A673 (cell line): ENCODE results near the gene ALDH18A1. TPM values are rescaled to one million over a fixed set of nuclear protein-coding genes. Genes with fewer than 3 reads are reported as not detected.

ENCODE experiments used
- BruUV-seq: library from RNA; stranded (reverse); fragments of 400-500 nt; replicated peaks from 2 replicates; lab custom pipeline; 2021; lab: Mats Ljungman, UMichigan
- CTCF ChIA-PET: fragments of 300-600 bp; sonication (Branson Sonifier 250); formaldehyde crosslinking; loops from one replicate; lab custom pipeline; 2022; ENCODE audit warnings: antibody characterized with exemption; lab: Charles Lee
- POLR2A ChIA-PET: fragments of 300-600 bp; sonication (Branson Sonifier 250); formaldehyde crosslinking; loops from one replicate; lab custom pipeline; 2022; ENCODE audit warnings: antibody characterized with exemption; ENCODE audit not compliant: low non-redundant PET; lab: Charles Lee
- DNase-seq: peaks from one replicate; pipeline ENCODE4 v3.0.0-alpha.2; 2015; ENCODE audit warnings: low spot score
- H3K27ac ChIP-seq: fragments of 200-600 bp; sonication (generic); 2 replicates; pipeline ENCODE4 v1.5.1; 2016; ENCODE audit warnings: mixed run types, low read depth, mild to moderate bottlenecking, mixed read lengths, antibody characterized with exemption, low read length; ENCODE audit not compliant: poor library complexity, severe bottlenecking
- H3K27me3 ChIP-seq: fragments of 200-600 bp; sonication (generic); replicated peaks from 2 replicates; pipeline ENCODE4 v1.6.1; 2017; ENCODE audit warnings: mixed run types, low read depth, mild to moderate bottlenecking, mixed read lengths, antibody characterized with exemption, low read length; ENCODE audit not compliant: insufficient read depth, poor library complexity
- H3K36me3 ChIP-seq: fragments of 200-600 bp; sonication (generic); 2 replicates; pipeline ENCODE4 v1.6.1; 2016; ENCODE audit warnings: mixed run types, mild to moderate bottlenecking, mixed read lengths, antibody characterized with exemption, low read length; ENCODE audit not compliant: insufficient read depth, poor library complexity, severe bottlenecking
- H3K4me1 ChIP-seq: fragments of 200-600 bp; sonication (generic); 2 replicates; pipeline ENCODE4 v1.6.1; 2017; ENCODE audit warnings: mixed run types, mild to moderate bottlenecking, mixed read lengths, antibody characterized with exemption, low read length; ENCODE audit not compliant: insufficient read depth, poor library complexity, severe bottlenecking
- H3K4me3 ChIP-seq: fragments of 200-600 bp; sonication (generic); 2 replicates; pipeline ENCODE4 v1.5.1; 2016; ENCODE audit warnings: low read depth, mixed run types, mild to moderate bottlenecking, mixed read lengths, low read length; ENCODE audit not compliant: poor library complexity, severe bottlenecking
- H3K9me3 ChIP-seq: fragments of 200-600 bp; sonication (generic); 2 replicates; pipeline ENCODE4 v1.6.1; 2016; ENCODE audit warnings: mixed run types, low read depth, mild to moderate bottlenecking, mixed read lengths, antibody characterized with exemption, low read length; ENCODE audit not compliant: poor library complexity, severe bottlenecking
- EZH2 ChIP-seq: fragments of 200-600 bp; sonication (generic); IDR thresholded peaks from 2 replicates; pipeline ENCODE4 v1.6.1; 2017; ENCODE audit warnings: borderline replicate concordance, low read depth, mild to moderate bottlenecking, mixed read lengths, antibody characterized with exemption, low read length; ENCODE audit not compliant: poor library complexity, severe bottlenecking
- intact Hi-C: fragments of 100-400 bp; cut with micrococcal nuclease; formaldehyde crosslinking; loops from one replicate; pipeline ENCODE4 v1.10.0; 2022; ENCODE audit not compliant: unreplicated experiment
- total RNA-seq: library from RNA; stranded (reverse); gene quantifications from 2 replicates; pipeline ENCODE4 v1.2.3, GENCODE V29; 2021
- TF ChIP-seq, protein P1 (sequence below): fragments of 300-800, 200-600 bp; sonication (generic); conservative IDR thresholded peaks from 2 replicates; pipeline ENCODE4 v1.5.1; 2017; ENCODE audit warnings: low read depth, mild to moderate bottlenecking, antibody characterized with exemption, low read length, moderate library complexity, mixed read lengths

ALDH18A1 gene
- total RNA-seq, 1 experiment from 2014 or later = 88.0 TPM

DNA sequence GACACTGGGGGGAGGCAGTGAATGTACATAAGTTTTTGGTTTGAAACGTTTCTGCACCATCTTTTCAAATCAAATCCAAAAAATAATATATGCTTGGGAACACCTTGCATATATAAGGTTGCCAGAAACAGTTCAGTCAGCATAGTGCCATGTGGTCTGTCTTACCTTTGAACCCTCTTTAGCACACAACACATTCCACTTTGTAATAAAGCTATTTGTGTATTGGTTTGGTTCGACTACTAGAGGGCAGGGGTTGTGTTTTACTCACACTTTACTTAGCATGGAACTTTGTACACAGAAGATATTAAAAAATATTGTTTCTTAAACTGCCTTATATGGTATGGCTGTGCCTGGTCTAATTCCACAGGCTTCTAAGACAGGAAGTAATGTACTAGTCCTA lies 43.2 kb downstream of the ALDH18A1 start:
- H3K27me3 ChIP-seq = no peaks in the 10 kb centered on the region
- no peak for DNase-seq
- intact Hi-C loops = no loop called here
- peaks cover 67% of the 10 kb centered on the region for H3K36me3 ChIP-seq
- no TSS peak for BruUV-seq
- TF ChIP-seq, protein P1, sequence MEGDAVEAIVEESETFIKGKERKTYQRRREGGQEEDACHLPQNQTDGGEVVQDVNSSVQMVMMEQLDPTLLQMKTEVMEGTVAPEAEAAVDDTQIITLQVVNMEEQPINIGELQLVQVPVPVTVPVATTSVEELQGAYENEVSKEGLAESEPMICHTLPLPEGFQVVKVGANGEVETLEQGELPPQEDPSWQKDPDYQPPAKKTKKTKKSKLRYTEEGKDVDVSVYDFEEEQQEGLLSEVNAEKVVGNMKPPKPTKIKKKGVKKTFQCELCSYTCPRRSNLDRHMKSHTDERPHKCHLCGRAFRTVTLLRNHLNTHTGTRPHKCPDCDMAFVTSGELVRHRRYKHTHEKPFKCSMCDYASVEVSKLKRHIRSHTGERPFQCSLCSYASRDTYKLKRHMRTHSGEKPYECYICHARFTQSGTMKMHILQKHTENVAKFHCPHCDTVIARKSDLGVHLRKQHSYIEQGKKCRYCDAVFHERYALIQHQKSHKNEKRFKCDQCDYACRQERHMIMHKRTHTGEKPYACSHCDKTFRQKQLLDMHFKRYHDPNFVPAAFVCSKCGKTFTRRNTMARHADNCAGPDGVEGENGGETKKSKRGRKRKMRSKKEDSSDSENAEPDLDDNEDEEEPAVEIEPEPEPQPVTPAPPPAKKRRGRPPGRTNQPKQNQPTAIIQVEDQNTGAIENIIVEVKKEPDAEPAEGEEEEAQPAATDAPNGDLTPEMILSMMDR = no peak
- no peak for TF ChIP-seq EZH2
- no peak overlapping the region for H3K27ac ChIP-seq
- no peaks in the 10 kb centered on the region for H3K9me3 ChIP-seq
- no peak overlapping the region for H3K4me3 ChIP-seq
- CTCF ChIA-PET = no interaction called here
- H3K4me1 ChIP-seq = no peaks in the 10 kb centered on the region
- POLR2A ChIA-PET = no interaction called here

DNA sequence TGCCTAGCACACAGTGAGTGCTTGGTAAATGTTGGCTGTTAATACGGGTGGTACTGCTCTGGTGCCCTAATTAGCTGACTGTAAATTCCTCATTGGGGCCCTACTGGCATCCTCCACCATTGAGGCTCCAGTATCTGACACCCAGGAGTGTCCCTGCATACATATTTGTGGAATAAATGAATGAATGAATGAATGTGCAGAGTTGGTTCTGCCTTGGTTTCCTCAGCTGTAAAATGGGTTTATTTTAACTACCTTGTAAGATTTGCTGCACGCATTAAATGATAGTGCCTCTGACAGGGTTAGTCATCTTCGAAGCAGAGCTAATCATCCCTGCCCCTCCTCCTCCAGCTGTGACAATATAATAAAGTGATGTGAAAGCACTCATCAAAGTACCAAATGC lies 45.8 kb downstream of the ALDH18A1 start:
- Histone ChIP-seq H3K36me3 (peaks cover 55% of the 10 kb centered on the region), H3K4me3 (no peak overlapping the region)
- CTCF ChIA-PET = no interaction called here

DNA sequence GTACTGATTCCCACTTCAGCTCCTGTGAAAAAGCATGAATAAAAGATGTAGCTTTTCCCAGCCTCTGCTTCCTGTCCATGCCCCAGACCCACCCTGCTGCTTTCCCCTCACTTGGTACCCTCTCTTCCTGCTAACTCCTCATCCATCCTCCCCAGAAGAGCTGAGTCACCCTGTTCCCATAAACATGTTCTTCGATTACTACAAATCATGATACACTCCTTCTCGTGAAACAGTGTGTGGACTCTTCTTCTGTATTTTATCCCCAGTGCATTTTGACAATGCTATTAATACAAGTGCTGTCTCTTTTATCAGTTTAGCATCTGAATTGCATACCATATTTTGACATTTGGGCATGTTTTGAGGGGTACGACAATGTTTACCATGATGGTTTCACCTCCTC lies 49.6 kb downstream of the ALDH18A1 start:
- Histone ChIP-seq H3K9me3 (no peaks in the 10 kb centered on the region), H3K4me3 (no peak overlapping the region), H3K27me3 (no peaks in the 10 kb centered on the region), H3K27ac (no peak overlapping the region), H3K4me1 (no peaks in the 10 kb centered on the region), H3K36me3 (peaks cover 27% of the 10 kb centered on the region)
- TF ChIP-seq EZH2 = no peak
- TF ChIP-seq, protein P1 = no peak
- intact Hi-C loops = loop anchor here (10.0 kb wide), 1 partner anchor 472 kb away; no protein-coding TSS in a partner anchor
- no peak for DNase-seq
- ChIA-PET CTCF (no interaction called here), POLR2A (no interaction called here)
- no TSS peak for BruUV-seq

More for the DNA sequence above, 45.8 kb downstream of the ALDH18A1 start:
- no peak for TF ChIP-seq EZH2
- TF ChIP-seq, protein P1 = no peak
- no TSS peak for BruUV-seq
- H3K27ac ChIP-seq = no peak overlapping the region
- no peaks in the 10 kb centered on the region for H3K4me1 ChIP-seq
- no peak for DNase-seq
- H3K27me3 ChIP-seq = no peaks in the 10 kb centered on the region
- POLR2A ChIA-PET = no interaction called here
- intact Hi-C loops = no loop called here
- H3K9me3 ChIP-seq = no peaks in the 10 kb centered on the region
